GM18873 (cell line): ENCODE data around the gene MON2.
"Not testable (repeated sequence)": the region's sequence is repeated elsewhere in the genome, so short reads cannot be mapped to it uniquely, and the experiment has no call there.

Experiments
- ATAC-seq: cut with Tn5 transposase; IDR thresholded peaks from one replicate; pipeline ENCODE4 v1.9.1; 2021; ENCODE audit warnings: mild to moderate bottlenecking, moderate library complexity, moderate number of reproducible peaks; ENCODE audit not compliant: unreplicated experiment, low FRiP score

Gene MON2, protein sequence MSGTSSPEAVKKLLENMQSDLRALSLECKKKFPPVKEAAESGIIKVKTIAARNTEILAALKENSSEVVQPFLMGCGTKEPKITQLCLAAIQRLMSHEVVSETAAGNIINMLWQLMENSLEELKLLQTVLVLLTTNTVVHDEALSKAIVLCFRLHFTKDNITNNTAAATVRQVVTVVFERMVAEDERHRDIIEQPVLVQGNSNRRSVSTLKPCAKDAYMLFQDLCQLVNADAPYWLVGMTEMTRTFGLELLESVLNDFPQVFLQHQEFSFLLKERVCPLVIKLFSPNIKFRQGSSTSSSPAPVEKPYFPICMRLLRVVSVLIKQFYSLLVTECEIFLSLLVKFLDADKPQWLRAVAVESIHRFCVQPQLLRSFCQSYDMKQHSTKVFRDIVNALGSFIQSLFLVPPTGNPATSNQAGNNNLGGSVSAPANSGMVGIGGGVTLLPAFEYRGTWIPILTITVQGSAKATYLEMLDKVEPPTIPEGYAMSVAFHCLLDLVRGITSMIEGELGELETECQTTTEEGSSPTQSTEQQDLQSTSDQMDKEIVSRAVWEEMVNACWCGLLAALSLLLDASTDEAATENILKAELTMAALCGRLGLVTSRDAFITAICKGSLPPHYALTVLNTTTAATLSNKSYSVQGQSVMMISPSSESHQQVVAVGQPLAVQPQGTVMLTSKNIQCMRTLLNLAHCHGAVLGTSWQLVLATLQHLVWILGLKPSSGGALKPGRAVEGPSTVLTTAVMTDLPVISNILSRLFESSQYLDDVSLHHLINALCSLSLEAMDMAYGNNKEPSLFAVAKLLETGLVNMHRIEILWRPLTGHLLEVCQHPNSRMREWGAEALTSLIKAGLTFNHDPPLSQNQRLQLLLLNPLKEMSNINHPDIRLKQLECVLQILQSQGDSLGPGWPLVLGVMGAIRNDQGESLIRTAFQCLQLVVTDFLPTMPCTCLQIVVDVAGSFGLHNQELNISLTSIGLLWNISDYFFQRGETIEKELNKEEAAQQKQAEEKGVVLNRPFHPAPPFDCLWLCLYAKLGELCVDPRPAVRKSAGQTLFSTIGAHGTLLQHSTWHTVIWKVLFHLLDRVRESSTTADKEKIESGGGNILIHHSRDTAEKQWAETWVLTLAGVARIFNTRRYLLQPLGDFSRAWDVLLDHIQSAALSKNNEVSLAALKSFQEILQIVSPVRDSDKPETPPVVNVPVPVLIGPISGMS (N-terminal part only)

DNA sequence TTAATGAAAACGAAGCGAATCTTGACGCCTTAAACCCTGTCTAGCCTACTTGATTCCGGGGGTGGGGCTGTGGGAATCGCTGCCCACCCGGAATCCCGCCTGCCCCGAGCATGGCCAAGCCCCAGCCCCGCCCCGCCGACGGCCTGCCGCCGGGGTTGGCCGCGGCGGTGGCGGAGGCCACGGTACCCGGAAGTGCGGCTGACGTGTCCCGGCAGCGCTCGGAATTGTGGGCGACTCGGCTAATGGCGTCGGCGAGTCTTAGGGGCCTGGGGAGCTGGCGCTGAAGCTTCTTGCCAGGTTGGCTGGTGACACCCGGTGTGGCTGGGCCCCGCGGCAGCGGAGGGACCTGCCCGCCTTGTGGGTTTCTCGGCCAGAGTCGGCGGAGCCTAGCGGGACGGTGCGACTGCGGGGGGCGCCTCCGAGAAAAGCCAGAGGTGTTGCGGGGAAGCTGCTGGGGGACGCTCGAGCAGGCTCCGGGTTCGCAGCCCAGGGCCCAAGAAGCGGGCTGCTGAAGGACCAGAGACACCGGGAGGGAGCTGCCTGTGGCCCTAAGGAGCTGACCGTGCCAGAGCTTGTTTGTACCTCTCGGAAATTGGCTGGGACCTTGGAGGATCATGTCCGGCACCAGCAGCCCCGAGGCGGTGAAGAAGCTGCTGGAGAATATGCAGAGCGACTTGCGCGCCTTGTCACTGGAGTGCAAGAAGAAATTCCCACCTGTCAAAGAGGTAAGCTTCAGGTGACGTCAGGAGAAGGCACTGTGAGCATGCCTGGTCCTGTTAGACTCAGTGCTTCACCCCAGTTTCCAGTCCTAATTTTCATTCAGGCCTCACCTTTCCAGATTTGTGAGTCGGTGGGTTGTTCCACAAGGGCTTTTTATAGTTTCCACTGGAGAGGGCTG, at the start of gene MON2:
Gene MON2 (plus strand): TSS at position 233 of the 898 bp plus-strand sequence. CDS start 382 bp downstream, at position 615.
- peak; percentile 91 for ATAC-seq

DNA sequence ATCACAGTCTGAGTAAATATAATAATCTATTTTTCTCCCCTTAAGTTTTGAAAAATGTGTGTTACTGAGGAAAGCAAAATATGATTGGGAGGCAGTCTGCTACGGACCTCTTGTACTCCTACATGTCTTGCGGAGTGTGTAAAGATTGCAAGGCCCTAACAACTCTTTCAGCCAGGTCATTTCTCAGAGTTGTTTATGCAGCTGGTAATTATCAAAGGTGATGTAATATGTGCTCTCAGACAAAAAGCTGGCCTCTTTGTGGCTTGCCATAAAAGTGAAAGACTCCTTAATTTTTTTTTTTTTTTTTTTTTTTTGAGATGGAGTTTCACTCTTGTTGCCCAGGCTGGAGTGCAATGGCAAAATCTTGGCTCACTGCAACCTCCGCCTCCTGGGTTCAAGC, 40.5 kb upstream of the MON2 start:
- ATAC-seq, result no peak

DNA sequence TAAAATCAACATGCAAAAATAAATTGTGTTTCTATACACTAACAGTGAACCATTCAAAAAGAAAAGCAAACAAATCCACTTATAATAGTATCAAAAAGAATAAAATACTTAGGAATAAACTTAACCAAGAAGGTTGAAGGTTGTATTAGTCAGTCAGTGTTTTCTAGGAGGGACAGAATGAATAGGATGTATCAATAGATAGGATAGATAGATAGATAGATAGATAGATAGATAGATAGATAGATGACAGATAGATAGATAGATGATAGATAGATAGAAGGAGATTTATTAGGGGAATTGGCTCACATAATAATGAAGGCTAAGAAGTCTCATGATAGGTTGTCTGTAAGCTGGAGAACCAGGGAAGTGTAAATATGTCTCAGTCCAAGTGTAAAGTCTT, 37.2 kb upstream of the MON2 start:
- ATAC-seq, result no peak

DNA sequence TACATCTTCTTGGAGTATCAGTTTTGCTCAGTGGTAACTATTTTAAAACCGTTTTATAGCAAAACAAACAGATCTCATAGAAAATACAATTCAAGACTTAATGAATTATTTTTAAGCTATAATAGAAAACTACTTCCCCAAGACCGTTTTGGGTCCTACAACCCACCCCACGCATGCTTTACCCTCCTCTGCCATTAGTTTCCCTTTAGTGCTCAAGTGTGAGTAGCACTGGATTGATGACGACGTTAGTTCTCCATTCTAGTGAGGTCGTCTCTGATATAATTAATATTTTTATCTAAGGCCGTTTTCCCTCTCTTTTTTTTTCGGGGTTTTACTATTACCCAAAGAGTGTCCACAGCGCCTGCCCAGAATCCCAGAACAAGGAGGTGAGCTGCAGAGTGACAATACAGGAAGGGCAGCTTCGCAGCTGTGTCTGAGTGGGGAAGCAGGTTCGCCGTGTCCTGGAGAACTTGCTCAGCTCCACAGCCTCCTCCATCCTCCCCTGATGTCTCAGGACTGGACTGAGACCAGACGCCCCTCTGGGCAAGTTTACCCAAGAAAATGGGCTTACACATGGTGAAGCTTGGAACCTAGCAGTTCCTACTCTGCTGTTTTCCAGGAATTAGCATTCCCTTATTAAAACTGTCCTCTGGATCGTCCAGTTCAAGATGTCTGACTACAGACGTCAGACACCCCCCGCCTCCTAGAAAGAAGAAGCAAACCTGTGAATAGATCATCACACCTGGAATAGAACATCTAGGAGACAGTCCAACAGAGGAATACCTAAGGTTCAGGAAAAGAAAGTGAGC, 31.9 kb upstream of the MON2 start:
- no peak for ATAC-seq

DNA sequence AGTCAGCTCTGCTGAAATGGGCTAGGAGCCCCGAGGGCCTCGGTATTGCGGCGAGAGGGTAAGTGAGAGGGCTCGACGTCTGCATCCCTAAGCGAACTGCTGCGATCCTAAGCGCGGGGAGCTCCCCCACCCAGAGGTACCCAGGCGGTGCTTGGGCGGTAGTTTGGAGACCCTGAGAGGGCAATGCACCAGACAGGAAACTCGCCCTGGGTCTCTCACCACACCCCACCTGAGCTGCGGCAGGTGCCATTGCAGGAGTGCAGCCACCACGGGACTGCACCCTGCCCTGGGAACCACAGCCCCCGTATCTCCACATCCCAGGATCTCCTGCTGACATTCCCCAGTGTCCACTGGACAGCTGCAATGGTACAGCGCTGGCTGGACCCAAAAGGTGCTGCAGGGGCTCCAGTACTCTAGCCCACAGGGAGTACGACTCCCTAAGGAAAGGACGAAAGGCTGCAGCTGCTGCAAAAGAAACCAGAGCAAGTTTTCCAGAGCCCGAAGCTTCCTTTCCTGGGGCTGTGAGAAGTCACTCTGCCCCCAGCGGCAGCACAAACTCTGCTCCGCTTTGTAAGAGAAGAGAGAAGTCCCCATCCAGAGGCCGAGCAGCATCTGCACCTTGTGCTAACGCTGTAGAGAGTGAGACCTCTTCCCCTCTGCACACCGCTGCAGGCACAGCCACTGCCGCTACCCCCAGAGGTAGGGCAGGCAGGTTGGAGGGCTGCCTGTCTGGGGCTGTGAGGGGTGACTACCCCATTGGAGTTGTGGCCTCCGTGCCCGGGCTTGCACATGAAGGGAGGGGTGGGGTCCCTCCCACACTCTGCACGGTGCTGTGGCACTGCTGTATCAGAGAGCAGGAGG, 31.1 kb upstream of the MON2 start:
- ATAC-seq, result peak; percentile 83

DNA sequence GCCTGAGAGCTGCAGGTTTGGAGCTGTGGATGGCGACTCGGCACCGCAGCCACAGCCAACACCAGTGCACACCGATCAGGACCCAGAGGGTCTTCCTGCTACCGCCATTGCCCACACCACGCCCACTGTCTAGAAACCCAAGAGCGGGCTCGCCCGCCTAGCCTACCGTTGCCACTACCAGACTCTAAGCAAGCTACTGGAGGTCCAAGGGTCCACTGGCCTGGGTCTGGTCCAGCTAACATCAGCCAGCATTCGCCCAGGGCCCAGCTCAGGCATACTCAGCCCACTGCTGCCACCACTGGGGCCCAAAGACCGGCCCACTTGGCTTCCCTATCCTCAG, 30.5 kb upstream of the MON2 start:
- ATAC-seq, result no peak

DNA sequence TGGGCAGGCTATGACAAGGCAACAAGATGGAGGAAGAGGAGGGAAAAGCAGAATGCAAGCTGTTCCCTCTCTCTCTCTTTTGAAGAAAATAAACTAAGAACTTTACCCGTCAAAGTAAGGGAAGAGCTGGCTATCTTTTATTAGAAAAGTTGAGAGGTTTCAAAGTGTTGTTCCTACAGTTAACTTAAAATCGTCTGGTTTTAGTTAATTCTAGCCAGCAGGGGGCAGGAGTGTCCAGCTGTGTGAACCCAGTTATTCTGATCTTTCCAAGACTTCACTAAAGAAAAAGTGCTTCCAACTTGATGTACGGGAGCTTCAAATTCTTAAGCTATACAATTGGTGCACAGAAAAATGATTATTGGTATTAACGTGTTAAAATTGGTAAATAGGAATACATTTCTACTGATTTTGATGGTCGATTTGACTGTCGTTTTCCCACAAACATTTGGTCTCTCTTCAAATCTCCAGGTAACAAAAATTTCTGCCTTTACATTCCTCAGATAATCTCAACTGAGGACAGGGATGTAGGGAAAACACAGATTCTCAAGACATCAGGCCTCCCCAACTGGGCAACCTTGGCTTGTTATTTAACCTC, 28.4 kb upstream of the MON2 start:
- no peak for ATAC-seq

DNA sequence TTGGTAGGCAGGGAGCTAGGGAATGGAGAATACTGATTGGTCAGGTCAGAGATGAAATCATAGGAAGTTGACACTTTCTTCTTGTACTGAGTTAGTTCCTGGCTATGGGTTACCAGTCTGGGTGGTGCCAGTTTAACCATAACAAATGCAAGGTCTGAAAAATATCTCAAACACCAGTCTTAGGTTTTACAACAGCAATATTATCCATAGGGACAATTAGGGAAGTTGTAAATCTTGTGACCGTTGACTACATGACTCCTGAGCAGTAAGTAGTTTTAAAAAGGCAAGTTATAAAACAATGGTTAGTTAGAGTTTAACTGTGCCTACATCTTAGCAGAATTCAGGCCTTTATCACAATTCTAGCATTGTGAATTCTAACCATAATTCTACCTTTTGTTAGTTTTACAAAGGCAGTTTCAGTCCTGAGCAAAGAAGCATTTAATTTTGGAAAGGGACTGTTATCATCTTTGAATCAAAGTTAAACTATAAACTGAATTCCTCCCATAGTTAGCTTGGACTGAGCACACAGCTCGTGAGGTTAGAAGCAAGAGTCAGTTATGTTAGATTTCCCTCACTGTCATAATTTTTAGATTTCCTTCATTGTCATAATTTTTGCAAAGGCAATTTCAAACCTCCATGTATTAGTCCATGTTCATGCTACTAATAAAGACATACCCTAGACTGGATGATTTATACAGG, 19.7 kb upstream of the MON2 start:
- ATAC-seq, result no peak

DNA sequence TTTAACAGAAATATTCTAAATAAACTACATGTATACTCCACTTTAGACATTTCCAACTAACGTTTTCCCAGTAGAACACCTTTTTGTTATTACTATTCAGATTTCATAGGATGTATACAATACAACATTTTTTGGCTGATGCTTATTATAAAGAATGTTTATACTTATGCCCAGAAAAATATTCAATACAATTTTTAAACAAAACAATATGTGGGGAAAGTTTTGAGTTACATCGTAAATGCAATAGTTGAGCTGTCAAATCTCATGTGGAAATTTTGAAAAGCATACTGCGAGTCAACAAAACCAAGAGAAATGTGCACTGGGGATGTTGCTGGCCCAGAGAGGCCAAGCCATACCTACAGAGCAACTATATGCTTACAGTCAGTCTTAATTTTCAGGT, 18.2 kb upstream of the MON2 start:
- ATAC-seq, result no peak

DNA sequence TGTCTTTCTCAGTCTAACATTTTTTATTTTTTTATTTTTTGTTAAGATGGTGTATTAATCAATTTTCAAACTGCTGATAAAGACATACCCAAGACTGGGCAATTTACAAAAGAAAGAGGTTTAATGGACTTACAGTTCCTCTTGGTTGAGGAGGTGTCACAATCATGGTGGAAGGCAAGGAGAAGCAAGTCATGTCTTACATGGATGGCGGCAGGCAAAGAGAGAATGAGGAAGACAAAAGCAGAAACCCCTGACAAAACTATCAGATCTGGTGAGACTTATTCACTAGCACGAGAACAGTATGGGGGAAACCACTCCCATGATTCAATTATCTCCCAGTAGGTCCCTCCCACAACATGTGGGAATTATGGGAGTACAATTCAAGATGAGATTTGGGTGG, 11.2 kb upstream of the MON2 start:
- ATAC-seq, result not testable (repeated sequence)

DNA sequence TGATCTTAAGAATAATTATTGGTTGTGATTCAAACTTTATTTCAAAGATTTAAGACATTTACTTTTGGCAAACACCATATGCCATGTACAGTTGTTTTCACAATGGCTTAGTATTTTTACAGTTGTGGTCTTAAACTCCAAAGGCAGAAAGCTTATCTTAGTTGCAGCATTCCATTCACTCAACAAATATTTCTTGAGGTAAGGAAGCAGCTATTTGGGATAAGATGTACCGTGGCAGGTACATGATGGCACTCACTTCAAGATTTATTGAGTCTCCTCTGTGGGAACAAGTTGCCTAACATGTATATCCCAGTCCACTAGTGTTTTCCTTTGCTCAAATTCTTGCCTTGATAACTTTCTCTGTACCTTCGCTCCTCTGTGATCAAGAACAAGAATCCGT, 8.0 kb upstream of the MON2 start:
- no peak for ATAC-seq

DNA sequence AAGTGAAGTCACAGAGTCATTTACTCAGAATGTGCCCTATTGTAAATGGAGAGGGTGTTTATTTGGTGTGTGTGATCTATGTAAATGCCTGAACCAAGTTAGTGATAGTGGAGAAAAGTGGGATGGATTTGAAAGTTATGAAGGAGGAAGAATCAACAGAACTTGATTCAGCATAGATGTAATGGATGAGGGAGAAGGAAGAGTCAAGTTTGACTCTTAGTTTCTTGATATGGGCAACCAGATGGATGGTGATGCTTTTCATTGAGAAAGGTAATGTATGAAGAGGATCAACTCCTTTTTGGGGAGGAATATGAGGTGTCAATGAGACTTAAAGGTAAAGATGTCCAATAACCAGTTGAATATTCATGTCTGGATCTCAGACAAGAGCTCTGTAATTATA, 6.7 kb upstream of the MON2 start:
- no peak for ATAC-seq

DNA sequence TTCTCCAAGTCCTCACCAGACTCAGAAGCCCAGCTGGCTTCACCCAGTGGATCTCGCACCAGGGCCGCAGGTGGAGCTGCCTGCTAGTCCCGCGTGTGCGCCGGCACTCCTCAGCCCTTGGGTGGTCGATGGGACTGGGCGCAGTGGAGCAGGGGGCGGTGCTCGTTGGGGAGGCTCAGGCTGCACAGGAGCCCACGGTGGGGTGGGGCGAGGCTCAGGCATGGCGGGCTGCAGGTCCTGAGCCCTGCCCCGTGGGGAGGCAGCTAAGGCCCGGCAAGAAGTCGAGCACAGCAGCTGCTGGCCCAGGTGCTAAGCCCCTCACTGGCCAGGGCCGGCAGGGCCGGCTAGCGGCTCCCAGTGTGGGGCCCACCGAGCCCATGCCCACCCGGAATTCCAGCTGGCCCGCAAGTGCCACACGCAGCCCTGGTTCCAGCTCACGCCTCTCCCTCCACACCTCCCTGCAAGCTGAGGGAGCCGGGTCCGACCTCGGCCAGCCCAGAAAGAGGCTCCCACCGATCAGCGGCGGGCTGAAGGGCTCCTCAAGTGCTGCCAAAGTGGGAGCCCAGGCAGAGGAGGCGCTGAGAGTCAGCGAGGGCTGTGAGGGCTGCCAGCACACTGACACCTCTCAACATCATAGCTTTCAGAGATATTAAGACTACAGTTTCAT, 5.3 kb upstream of the MON2 start:
- ATAC-seq, result not testable (repeated sequence)

DNA sequence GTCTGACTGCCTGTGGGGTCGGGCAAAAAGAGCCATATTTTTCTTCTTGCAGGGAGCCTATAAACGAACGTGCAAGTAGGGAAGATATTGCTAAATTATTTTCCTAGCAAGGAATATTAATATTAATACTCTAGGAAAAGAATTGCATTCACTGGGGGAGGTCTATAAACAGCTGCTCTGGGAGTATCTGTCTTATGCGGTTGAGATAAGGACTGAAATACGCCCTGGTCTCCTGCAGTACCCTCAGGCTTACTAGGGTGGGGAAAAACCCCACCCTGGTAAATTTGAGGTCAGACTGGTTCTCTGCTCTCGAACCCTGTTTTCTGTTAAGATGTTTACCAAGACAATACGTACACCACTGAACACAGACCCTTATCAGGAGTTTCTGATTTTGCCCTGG, 3.4 kb upstream of the MON2 start:
- ATAC-seq, result not testable (repeated sequence)

DNA sequence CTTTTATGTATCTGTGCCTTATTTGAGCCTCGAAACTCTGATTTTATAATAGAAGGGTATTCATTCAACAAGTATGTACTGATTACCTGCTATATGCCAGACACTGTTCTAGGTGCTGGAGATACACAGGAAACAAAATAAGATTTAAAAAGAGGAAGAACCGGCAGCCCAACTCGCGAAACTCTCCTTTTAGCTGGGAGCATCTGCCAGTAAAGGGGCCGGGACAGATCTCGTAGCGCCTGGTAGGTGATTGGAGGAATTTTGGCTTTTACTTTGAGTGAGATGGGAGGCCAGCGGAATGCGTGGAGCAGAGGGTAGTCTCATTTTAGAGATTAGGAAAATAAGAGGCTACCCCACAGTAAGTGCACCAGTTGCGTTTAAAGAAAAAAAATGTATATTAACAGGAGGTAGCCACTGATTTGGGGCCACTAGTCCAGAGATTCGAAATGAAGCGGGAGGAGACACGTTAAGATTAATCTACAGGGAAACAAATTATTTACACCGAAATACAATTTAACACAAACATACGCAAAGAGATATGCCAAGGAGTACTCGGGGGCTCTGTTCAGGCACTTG, 520 bp upstream of the MON2 start:
- ATAC-seq, result peak; percentile 25

DNA sequence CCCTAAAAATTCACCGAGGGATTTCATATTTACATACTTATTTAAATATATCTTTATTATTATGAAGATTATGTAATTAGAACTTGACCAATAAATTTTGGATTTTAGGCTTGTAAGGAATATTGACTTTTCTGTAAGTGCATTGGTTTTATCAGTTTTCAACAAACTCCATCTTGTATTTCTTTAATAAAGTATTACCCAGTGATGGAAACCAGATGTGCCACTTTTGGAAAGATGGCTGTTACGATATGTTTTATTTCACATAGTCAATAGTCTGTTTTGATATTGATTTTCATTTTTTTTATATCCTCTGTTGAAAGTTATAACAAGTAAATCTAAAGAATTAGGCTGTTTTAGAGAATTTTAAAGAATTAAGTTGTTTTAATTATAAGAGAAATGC, 1.8 kb downstream of the MON2 start:
- no peak for ATAC-seq
